Upper lobe of left lung (tissue), 4 donors: ENCODE data around the gene OPN5.

Source experiments
- POLR2A ChIP-seq, 4 donors: fragments of 450-650 bp; IDR thresholded peaks; one replicate each; pipeline ENCODE4 v1.5.1; 2016 to 2017; ENCODE audit warnings: antibody characterized with exemption in 4 of 4, mild to moderate bottlenecking in 2 of 4
- POLR2AphosphoS5 ChIP-seq, 2 donors: sonication (generic); formaldehyde crosslinking; IDR thresholded peaks; one replicate each; pipeline ENCODE4 v1.5.1; 2017; ENCODE audit warnings: antibody characterized with exemption in 2 of 2
- TF ChIP-seq, protein P1 (sequence below), 6 experiments: fragments of 450-650 bp in 4 of 6; fragments of 200-600 bp in 2 of 6; sonication (generic) in 2 of 6; IDR thresholded peaks; one replicate each; pipeline ENCODE4 v1.5.1; 2016 to 2019; ENCODE audit warnings: antibody characterized with exemption in 6 of 6

DNA sequence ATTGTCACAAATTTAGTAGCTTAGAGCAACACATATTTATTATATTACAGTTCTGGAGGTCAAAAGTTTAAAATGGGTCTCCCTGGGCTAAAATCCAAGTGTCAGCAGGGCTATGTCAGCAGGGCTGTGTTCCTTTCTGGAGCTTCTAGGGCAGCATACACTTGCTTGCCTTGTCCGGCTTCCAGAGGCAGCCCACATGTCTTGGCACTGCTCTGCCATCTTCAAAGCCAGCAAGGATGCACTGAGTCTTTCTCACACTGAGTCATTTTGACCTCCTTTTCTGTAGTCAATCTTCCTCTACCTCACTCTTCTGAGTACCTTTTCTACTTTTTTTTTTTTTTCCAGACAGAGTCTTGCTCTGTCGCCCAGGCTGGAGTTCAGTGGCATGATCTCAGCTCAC, 44.4 kb upstream of the OPN5 start:
- TF ChIP-seq, protein P1, sequence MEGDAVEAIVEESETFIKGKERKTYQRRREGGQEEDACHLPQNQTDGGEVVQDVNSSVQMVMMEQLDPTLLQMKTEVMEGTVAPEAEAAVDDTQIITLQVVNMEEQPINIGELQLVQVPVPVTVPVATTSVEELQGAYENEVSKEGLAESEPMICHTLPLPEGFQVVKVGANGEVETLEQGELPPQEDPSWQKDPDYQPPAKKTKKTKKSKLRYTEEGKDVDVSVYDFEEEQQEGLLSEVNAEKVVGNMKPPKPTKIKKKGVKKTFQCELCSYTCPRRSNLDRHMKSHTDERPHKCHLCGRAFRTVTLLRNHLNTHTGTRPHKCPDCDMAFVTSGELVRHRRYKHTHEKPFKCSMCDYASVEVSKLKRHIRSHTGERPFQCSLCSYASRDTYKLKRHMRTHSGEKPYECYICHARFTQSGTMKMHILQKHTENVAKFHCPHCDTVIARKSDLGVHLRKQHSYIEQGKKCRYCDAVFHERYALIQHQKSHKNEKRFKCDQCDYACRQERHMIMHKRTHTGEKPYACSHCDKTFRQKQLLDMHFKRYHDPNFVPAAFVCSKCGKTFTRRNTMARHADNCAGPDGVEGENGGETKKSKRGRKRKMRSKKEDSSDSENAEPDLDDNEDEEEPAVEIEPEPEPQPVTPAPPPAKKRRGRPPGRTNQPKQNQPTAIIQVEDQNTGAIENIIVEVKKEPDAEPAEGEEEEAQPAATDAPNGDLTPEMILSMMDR (IDR thresholded peaks at IDR 0.05) = no peak
- TF ChIP-seq POLR2AphosphoS5 (IDR thresholded peaks at IDR 0.05) (no peak), POLR2A (IDR thresholded peaks at IDR 0.05) (no peak)
